ENCODE measurements around the gene ALOX15.
A peak's percentile ranks its signal among the peaks of the same experiment; 100 is the strongest.

ALOX15 gene

DNA sequence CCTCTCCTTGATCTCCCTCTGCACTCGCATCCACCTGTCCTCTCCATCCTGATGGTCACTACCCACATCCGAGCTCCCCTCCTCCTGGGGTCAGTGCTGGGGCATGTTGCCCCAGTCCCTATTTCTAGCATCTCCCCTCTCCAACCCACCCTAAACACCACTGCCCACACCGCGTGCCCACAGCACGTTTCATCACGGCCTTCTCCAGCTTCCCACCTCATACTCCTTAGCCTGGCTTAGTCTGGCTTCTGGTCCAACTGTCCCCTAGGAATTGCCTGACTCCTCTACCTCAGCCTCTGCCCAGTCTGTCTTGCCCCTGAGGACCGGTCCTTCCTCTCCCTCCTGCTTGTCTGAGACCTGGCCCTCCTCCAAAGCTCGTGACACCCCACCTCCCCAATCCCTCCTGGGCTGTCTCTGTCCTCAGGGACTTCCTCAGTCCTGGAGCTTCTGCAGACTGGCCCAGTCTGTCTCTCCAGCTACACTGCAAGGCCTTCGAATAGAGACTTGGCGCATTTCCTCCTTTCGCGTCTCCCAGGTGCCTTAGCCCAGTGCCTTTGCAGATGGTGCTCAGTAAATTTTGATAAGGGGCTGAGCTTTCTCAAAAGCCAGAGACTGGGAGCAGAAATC, 4.9 kb downstream of the ALOX15 start:
- TF ChIP-seq, protein P1, sequence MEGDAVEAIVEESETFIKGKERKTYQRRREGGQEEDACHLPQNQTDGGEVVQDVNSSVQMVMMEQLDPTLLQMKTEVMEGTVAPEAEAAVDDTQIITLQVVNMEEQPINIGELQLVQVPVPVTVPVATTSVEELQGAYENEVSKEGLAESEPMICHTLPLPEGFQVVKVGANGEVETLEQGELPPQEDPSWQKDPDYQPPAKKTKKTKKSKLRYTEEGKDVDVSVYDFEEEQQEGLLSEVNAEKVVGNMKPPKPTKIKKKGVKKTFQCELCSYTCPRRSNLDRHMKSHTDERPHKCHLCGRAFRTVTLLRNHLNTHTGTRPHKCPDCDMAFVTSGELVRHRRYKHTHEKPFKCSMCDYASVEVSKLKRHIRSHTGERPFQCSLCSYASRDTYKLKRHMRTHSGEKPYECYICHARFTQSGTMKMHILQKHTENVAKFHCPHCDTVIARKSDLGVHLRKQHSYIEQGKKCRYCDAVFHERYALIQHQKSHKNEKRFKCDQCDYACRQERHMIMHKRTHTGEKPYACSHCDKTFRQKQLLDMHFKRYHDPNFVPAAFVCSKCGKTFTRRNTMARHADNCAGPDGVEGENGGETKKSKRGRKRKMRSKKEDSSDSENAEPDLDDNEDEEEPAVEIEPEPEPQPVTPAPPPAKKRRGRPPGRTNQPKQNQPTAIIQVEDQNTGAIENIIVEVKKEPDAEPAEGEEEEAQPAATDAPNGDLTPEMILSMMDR (IDR thresholded peaks at IDR 0.05; ENCODE audit: low read depth, low read length): no peak
- no peak for DNase-seq (ENCODE audit: low read depth, low spot score)
- H3K4me3 ChIP-seq (ENCODE audit: low read depth, low read length): no peak overlapping the region
- in situ Hi-C loops (cut with HindIII; ENCODE audit: low sequenced_read_pairs): no loop called here

DNA sequence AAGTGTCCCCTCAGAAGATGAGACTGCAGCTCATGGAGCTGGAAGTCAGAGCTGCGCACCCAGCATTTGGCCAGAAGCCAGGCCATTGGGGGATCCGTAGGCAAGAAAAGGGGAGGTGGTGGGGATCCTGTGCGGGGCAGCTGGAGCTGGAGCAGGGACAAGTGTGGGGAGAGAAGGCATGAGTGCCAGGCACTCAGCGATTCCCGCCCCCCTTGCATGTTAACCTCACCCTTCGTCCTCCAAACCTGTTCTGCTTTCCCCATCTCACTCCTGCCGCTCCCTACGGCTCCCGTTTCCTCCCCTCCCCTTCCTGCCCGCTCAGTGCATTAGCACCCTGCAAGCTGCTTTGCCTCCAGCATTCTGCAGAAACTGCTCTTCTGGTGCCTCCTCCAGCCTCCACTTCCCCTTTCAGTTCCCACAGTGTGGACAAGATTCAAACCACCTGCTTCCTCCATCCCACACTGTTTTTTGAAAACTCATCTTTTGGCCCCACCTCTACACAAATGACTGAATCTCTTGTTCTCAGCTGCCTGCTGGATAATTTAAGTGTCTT, 5.6 kb downstream of the ALOX15 start:
- TF ChIP-seq, protein P1 (IDR thresholded peaks at IDR 0.05; ENCODE audit: low read depth, low read length): no peak
- in situ Hi-C loops (cut with HindIII; ENCODE audit: low sequenced_read_pairs): no loop called here
- DNase-seq (ENCODE audit: low read depth, low spot score): no peak
- H3K4me3 ChIP-seq (ENCODE audit: low read depth, low read length): no peak overlapping the region

DNA sequence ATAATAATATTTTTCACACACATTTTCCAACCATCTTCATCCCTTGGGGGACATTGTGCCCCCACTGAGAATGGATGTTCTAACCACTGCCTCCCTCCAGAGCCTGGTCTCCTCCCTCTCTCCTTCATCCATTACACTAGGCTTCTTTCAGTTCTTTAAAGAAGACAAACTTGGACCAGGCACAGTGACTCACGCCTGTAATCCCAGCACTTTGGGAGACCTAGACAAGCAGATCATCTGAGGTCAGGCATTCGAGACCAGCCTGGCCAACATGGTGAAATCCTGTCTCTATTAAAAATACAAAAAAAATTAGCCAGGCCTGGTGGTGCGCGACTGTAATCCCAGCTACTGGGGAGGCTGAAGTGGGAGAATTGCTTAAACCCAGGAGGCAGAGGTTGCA, 6.5 kb downstream of the ALOX15 start:
- in situ Hi-C loops (cut with HindIII; ENCODE audit: low sequenced_read_pairs): no loop called here
- TF ChIP-seq, protein P1 (IDR thresholded peaks at IDR 0.05; ENCODE audit: low read depth, low read length): no peak
- no peak for DNase-seq (ENCODE audit: low read depth, low spot score)
- no peak overlapping the region for H3K4me3 ChIP-seq (ENCODE audit: low read depth, low read length)

DNA sequence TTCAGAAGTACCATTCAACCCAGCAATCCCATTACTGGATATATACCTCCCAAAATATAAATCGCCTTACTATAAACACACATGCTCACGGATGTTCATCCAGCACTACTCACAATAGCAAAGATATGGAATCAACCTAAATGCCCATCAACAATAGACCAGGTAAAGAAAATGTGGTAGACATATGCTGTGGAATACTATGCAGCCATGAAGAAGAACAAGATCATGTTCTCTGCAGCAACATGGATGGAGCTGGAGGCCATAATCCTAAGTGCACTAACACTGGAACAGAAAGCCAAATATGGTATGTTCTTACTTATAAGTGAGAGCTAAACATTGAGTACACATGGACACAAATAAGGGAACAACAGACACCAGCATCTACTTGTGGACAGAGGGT, 7.8 kb downstream of the ALOX15 start:
- TF ChIP-seq, protein P1 (IDR thresholded peaks at IDR 0.05; ENCODE audit: low read depth, low read length): no peak
- in situ Hi-C loops (cut with HindIII; ENCODE audit: low sequenced_read_pairs): no loop called here
- DNase-seq (ENCODE audit: low read depth, low spot score): no peak
- no peak overlapping the region for H3K4me3 ChIP-seq (ENCODE audit: low read depth, low read length)

DNA sequence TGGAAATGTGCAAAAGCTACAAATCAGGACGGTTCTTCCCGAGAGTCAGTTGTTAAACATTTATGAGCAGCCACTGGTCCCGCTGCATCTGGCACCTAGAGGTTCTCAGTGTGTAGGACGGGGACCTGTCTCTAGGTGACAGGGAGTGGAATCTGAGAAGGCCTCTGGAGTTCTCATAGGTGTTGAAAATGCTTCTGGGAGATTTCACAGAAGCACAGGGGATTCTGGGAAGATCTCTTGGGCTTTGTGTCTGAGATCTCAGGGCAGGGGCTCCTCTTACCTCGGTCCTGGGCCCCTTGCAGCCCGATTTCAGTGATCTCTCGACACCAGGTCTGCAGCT, 8.9 kb downstream of the ALOX15 start:
- no peak overlapping the region for H3K4me3 ChIP-seq (ENCODE audit: low read depth, low read length)
- TF ChIP-seq, protein P1 (IDR thresholded peaks at IDR 0.05; ENCODE audit: low read depth, low read length): no peak
- in situ Hi-C loops (cut with HindIII; ENCODE audit: low sequenced_read_pairs): no loop called here
- no peak for DNase-seq (ENCODE audit: low read depth, low spot score)

DNA sequence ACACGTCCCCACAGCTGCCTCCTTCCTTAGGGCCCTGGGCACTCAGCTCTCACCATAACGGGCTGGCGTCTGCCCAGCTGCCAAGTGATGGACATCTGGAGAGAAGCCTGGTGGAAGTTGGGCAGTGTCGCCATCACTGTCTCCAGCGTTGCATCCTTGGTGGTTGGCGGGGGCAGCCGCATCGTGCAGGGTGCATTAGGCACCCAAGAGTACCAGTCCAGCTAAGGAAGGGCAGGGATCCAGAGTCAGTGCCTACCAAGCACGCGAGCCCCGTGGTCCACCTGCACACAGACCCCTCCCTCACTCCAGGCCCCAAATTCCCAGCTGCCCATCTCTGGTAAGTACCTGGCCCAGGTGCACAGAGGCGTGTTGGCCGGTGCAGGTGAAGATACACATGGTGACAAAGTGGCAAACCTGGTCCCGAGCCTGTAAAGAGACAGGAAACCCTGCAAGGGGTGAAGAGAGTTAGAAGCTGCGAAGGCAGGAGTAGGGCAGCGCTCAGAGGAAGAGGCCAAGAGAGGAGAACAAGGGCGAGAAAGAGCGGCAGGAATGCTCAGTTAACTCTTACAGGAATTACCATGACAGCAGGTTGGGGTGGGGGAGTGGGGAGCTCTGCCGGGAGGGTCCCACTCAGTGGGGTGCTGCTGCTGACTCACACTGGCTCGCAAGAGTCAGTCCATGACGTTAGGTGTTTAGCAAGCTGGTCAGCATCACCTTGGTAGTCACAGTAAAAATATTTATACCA, 9.5 kb downstream of the ALOX15 start:
- TF ChIP-seq, protein P1 (IDR thresholded peaks at IDR 0.05; ENCODE audit: low read depth, low read length): no peak
- peak; percentile 38 for DNase-seq (ENCODE audit: low read depth, low spot score)
- no peak overlapping the region for H3K4me3 ChIP-seq (ENCODE audit: low read depth, low read length)
- in situ Hi-C loops (cut with HindIII; ENCODE audit: low sequenced_read_pairs): no loop called here
